GM12878 (cell line): ENCODE measurements around the gene CLTCL1.

Source experiments
- EZH2 ChIP-seq: IDR thresholded peaks from 2 replicates; pipeline ENCODE4 v1.6.1; 2012; ENCODE audit warnings: low read depth, mild to moderate bottlenecking, control low read depth, inconsistent platforms, low read length, borderline replicate concordance; ENCODE audit not compliant: control insufficient read depth
- RBBP5 ChIP-seq: fragments of 200-600 bp; sonication (generic); conservative IDR thresholded peaks from 2 replicates; pipeline ENCODE4 v1.6.1; 2016
- ZNF384 ChIP-seq: IDR thresholded peaks from 2 replicates; pipeline ENCODE4 v1.6.1; 2012; ENCODE audit warnings: low read depth, mild to moderate bottlenecking, low read length, improper control_type of control experiment, borderline replicate concordance
- TF ChIP-seq, protein P1 (sequence below): IDR thresholded peaks from 2 replicates; pipeline ENCODE4 v1.6.1; 2011; ENCODE audit warnings: low read depth, mild to moderate bottlenecking, low read length, moderate library complexity, borderline replicate concordance; ENCODE audit errors: extremely low read depth
- TF ChIP-seq, protein P2 (sequence below), 3 experiments: IDR thresholded peaks in 2 of 3; conservative IDR thresholded peaks in 1 of 3; 2 replicates each; pipeline ENCODE4 v1.5.1; 2011; ENCODE audit warnings: low read depth in 3 of 3, low read length in 3 of 3, mild to moderate bottlenecking in 3 of 3, control low read depth in 2 of 3, moderate library complexity in 2 of 3, inconsistent platforms in 1 of 3, mixed read lengths in 1 of 3; ENCODE audit not compliant: control insufficient read depth in 2 of 3, insufficient read depth in 1 of 3; ENCODE audit errors: extremely low read depth in 1 of 3
- TF ChIP-seq, protein P3 (sequence below): IDR thresholded peaks from 2 replicates; pipeline ENCODE4 v1.6.1; 2011; ENCODE audit warnings: low read depth, low read length, improper control_type of control experiment, borderline replicate concordance

DNA sequence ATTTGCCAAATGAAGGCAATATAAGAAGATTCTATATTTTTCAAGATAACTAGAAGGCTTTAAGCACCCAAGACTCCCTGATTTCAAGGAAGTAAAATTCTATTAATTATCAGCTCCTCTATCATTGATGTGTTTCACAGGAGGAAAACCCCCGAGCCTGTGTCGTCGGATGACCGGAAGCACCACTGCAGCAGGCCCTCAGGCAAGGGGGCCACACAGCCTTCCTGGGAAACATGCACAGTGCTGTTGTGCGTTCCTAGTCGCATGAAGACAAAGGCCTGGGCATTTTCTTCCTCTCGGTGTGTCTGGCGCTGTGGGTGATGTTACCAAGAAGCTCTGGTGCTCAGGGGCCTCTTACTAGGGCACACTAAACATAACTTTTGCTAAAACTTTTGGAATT lies 16.4 kb downstream of the CLTCL1 start:
- TF ChIP-seq, protein P1, sequence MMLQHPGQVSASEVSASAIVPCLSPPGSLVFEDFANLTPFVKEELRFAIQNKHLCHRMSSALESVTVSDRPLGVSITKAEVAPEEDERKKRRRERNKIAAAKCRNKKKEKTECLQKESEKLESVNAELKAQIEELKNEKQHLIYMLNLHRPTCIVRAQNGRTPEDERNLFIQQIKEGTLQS, result no peak
- TF ChIP-seq RBBP5 (no peak), EZH2 (no peak), ZNF384 (no peak)
- TF ChIP-seq, protein P2, sequence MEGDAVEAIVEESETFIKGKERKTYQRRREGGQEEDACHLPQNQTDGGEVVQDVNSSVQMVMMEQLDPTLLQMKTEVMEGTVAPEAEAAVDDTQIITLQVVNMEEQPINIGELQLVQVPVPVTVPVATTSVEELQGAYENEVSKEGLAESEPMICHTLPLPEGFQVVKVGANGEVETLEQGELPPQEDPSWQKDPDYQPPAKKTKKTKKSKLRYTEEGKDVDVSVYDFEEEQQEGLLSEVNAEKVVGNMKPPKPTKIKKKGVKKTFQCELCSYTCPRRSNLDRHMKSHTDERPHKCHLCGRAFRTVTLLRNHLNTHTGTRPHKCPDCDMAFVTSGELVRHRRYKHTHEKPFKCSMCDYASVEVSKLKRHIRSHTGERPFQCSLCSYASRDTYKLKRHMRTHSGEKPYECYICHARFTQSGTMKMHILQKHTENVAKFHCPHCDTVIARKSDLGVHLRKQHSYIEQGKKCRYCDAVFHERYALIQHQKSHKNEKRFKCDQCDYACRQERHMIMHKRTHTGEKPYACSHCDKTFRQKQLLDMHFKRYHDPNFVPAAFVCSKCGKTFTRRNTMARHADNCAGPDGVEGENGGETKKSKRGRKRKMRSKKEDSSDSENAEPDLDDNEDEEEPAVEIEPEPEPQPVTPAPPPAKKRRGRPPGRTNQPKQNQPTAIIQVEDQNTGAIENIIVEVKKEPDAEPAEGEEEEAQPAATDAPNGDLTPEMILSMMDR (IDR thresholded peaks at IDR 0.05 in 2 of 3, conservative IDR thresholded peaks at IDR 0.05 in 1 of 3; ENCODE audit: control insufficient read depth in 2 of 3, extremely low read depth in 1 of 3, insufficient read depth in 1 of 3, low read depth in 3 of 3, low read length in 3 of 3), result no peak
- TF ChIP-seq, protein P3, sequence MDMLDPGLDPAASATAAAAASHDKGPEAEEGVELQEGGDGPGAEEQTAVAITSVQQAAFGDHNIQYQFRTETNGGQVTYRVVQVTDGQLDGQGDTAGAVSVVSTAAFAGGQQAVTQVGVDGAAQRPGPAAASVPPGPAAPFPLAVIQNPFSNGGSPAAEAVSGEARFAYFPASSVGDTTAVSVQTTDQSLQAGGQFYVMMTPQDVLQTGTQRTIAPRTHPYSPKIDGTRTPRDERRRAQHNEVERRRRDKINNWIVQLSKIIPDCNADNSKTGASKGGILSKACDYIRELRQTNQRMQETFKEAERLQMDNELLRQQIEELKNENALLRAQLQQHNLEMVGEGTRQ, result no peak
